SK-N-MC (cell line): ENCODE measurements around the gene GPC6.
"Not testable (repeated sequence)": the region's sequence is repeated elsewhere in the genome, so short reads cannot be mapped to it uniquely, and the experiment has no call there.

ENCODE experiments used
- DNase-seq: peaks from one replicate; pipeline ENCODE4 v3.0.0-alpha.2; 2011; ENCODE audit warnings: low read depth, low spot score
- H3K27ac ChIP-seq: fragments of 200-600 bp; sonication (generic); 2 replicates; pipeline ENCODE4 v1.5.1; 2016; ENCODE audit warnings: mixed run types
- H3K36me3 ChIP-seq: fragments of 200-600 bp; sonication (generic); 2 replicates; pipeline ENCODE4 v1.6.1; 2017; ENCODE audit warnings: antibody characterized with exemption, low read length, mixed read lengths; ENCODE audit not compliant: insufficient read depth
- H3K4me3 ChIP-seq: fragments of 200-600 bp; sonication (generic); 2 replicates; pipeline ENCODE4 v1.5.1; 2016
- H3K9ac ChIP-seq: fragments of 200-600 bp; sonication (generic); 2 replicates; pipeline ENCODE4 v1.8.0; 2017; ENCODE audit warnings: mixed run types, mixed read lengths; ENCODE audit not compliant: insufficient read length
- H3K9me3 ChIP-seq: fragments of 200-600 bp; sonication (generic); 2 replicates; pipeline ENCODE4 v1.6.1; 2017; ENCODE audit warnings: low read depth, mild to moderate bottlenecking, antibody characterized with exemption, low read length, moderate library complexity, mixed read lengths
- EZH2 ChIP-seq: fragments of 200-600 bp; sonication (generic); IDR thresholded peaks from one replicate; pipeline ENCODE4 v1.6.1; 2017; ENCODE audit warnings: antibody characterized with exemption
- FOXP2 ChIP-seq: optimal IDR thresholded peaks from 2 replicates; pipeline ENCODE3; 2011; ENCODE audit warnings: mild to moderate bottlenecking, moderate library complexity; ENCODE audit not compliant: insufficient read depth; ENCODE audit errors: extremely low read length, control extremely low read depth
- POLR2AphosphoS5 ChIP-seq: IDR thresholded peaks from 2 replicates; pipeline ENCODE4 v1.6.1; 2012; ENCODE audit warnings: mild to moderate bottlenecking, low read depth, low read length, borderline replicate concordance

The GPC6 gene

GRCh38 chr13:94199135-94199534 is 972.5 kb downstream of the GPC6 start:
- H3K9me3 ChIP-seq, result no peaks in the 10 kb centered on the region
- no peak overlapping the region for H3K9ac ChIP-seq
- peak overlapping the region; percentile 44 for H3K4me3 ChIP-seq
- H3K36me3 ChIP-seq, result no peaks in the 10 kb centered on the region
- TF ChIP-seq POLR2AphosphoS5 (no peak), EZH2 (no peak)
- no peak for DNase-seq
- H3K27ac ChIP-seq, result peak overlapping the region; percentile 70

DNA sequence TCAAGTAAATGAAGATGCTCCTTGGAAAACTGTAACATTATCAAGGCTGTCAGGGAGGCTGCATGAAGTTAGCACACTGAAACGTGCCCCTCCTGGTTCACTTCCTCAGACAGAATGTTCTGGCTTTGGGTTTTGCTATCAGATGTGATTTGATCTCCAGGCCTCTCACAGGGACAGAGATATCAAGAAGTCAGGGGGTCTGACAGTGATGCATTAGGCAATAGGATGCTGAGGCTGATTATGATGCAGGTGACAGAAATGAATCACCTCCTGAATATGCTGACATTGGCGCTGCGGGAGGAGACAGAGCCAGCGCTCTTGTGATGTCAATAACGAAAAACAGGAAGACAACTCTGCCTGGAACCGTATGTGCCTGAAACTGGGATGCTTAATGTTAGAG is 974.4 kb downstream of the GPC6 start:
- no peak for TF ChIP-seq EZH2
- no peak for TF ChIP-seq FOXP2
- no peak for TF ChIP-seq POLR2AphosphoS5
- Histone ChIP-seq H3K4me3 (no peak overlapping the region), H3K9me3 (no peaks in the 10 kb centered on the region), H3K27ac (no peak overlapping the region), H3K9ac (no peak overlapping the region), H3K36me3 (no peaks in the 10 kb centered on the region)
- DNase-seq, result no peak

- H3K4me3 ChIP-seq, result no peak overlapping the region
- no peak overlapping the region for H3K27ac ChIP-seq
- TF ChIP-seq EZH2 (no peak), POLR2AphosphoS5 (no peak), FOXP2 (no peak)
- no peaks in the 10 kb centered on the region for H3K36me3 ChIP-seq
- no peak for DNase-seq
- no peak overlapping the region for H3K9ac ChIP-seq
- H3K9me3 ChIP-seq, result no peaks in the 10 kb centered on the region
Measured at GRCh38 chr13:94204163-94204562, 977.6 kb downstream of the GPC6 start.

DNA sequence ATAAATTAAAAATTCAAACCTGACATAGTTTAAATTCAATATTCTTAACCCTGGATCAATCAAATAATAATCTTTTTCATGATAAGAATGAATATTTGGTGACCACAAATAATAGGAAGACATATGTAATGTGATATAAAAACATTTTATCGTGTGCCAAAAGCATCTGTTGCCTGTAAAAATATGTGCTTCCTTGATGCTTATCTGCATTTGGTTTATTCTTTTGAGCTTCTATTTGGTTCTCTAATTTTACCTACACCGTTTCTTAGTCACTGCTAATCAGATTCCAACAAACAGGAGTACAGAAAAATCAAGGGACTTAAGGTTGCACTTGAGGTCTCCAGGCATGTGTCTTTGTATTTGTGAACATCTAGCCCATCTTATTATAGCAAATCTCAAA is 978.3 kb downstream of the GPC6 start:
- no peak overlapping the region for H3K9ac ChIP-seq
- H3K27ac ChIP-seq, result no peak overlapping the region
- TF ChIP-seq FOXP2, result no peak
- no peak for TF ChIP-seq EZH2
- no peak for TF ChIP-seq POLR2AphosphoS5
- H3K36me3 ChIP-seq, result no peaks in the 10 kb centered on the region
- H3K9me3 ChIP-seq, result no peaks in the 10 kb centered on the region
- H3K4me3 ChIP-seq, result no peak overlapping the region
- no peak for DNase-seq

DNA sequence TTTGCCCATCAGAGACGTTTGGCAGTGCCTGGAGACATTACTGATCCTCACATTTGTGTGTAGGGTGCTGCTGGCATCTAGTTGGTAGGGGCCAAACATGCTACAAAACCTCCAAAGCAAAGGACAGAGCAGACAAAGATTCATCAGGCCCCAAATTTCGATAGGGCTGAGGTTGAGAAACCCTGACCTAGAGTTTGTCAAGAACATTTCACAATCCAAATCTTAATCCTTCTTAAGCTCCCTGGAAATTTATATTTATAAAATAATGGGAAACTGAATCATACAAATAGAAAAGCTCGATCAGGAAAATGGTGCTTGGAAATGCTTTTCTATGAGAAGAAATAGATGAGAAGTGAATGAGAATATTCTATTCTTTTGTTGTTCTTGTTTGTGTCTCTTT is 979.3 kb downstream of the GPC6 start:
- no peaks in the 10 kb centered on the region for H3K36me3 ChIP-seq
- H3K9me3 ChIP-seq, result no peaks in the 10 kb centered on the region
- H3K4me3 ChIP-seq, result no peak overlapping the region
- TF ChIP-seq FOXP2, result no peak
- TF ChIP-seq POLR2AphosphoS5, result no peak
- no peak for TF ChIP-seq EZH2
- H3K27ac ChIP-seq, result no peak overlapping the region
- no peak for DNase-seq
- no peak overlapping the region for H3K9ac ChIP-seq

DNA sequence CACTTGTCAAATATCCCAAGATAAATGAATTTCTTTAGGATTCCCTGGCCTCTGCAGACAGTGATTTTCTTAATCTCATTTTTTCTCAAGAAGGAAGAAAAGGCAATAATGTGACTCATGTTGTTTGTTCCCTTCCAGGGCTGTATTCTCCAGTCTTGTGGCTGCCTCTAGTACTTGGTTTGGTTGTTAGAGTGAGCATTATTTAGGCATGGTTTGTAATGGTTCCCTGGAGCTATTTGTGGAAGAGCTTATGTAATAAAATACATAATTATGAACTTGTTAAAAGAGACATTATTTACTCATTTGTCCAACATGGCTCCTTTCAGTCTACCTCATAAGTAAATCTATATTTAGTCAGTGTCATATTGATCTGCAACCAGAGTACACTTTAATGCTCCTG is 982.5 kb downstream of the GPC6 start:
- Histone ChIP-seq H3K9ac (no peak overlapping the region), H3K9me3 (no peaks in the 10 kb centered on the region), H3K27ac (peak overlapping the region; percentile 83), H3K36me3 (no peaks in the 10 kb centered on the region), H3K4me3 (peak overlapping the region; percentile 36)
- no peak for TF ChIP-seq EZH2
- TF ChIP-seq FOXP2, result peak; percentile 10
- TF ChIP-seq POLR2AphosphoS5, result peak; percentile 36; the same call in 1 of the 2 replicates
- peak; percentile 93 for DNase-seq

DNA sequence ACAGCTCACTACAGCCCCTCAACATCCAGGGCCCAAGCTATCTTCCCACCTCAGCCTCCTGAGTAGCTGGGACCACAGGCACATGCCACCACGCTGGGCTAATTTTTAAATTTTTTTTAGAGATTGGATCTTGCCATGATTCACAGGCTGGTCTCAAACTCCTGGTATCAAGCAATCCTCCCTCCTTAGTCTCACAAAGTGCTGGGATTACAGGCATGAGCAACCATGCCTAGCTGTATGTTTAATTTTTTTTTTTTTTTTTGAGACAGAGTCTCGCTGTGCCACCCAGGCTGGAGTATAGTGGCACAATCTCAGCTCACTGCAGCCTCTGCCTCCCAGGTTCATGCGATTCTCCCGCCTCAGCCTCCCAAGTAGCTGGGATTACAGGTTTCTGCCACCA is 983.3 kb downstream of the GPC6 start:
- H3K9ac ChIP-seq, H3K4me3 ChIP-seq, H3K36me3 ChIP-seq, H3K9me3 ChIP-seq, DNase-seq: not testable (repeated sequence)
- peak overlapping the region; percentile 83; the same call in 1 of the 2 replicates for H3K27ac ChIP-seq

DNA sequence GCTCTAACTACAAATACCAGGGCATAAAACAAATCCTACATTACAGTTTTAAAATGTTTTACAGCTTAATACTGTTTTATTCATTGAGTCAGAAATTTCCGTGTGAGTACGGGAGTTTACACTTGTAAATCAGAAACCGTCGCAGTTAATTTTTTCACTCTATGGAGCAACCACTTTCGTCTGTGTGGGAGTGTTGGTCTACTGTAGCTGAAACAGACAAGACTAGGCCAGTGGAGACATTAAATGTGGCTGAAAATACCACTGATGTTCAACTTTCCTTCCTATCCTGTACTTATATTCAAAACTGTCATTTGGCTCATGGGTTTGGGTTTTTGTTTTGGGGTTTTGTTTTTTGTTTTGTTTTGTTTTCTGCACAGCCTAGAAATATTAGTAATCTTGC is 984.2 kb downstream of the GPC6 start:
- Histone ChIP-seq H3K9me3 (no peaks in the 10 kb centered on the region), H3K36me3 (no peaks in the 10 kb centered on the region), H3K9ac (peak overlapping the region; percentile 46), H3K27ac (peak overlapping the region; percentile 72), H3K4me3 (peak overlapping the region; percentile 34; the same call in 1 of the 2 replicates)
- DNase-seq, result no peak
- TF ChIP-seq EZH2 (no peak), FOXP2 (no peak), POLR2AphosphoS5 (no peak)

DNA sequence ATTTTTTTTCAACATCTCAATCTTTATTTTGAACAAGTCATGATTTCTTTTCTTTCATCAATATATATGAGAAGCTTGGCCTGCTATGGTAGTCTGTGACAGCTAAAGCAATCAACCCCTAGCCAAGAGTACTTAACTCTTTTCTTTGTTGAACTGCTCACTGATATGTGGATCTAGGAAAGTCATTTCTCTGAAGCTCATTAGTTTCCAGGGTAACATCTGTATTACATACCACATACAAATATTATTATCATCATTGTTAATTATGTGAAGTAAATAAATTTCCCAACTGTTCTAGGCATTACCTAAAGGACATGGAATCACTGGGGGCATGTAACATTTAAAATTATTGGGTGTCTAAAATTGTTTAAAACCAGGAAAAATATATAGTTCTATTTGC is 985.6 kb downstream of the GPC6 start:
- H3K27ac ChIP-seq, result no peak overlapping the region
- H3K36me3 ChIP-seq, result no peaks in the 10 kb centered on the region
- DNase-seq, result no peak
- H3K9ac ChIP-seq, result no peak overlapping the region
- no peak for TF ChIP-seq EZH2
- no peaks in the 10 kb centered on the region for H3K9me3 ChIP-seq
- H3K4me3 ChIP-seq, result no peak overlapping the region

DNA sequence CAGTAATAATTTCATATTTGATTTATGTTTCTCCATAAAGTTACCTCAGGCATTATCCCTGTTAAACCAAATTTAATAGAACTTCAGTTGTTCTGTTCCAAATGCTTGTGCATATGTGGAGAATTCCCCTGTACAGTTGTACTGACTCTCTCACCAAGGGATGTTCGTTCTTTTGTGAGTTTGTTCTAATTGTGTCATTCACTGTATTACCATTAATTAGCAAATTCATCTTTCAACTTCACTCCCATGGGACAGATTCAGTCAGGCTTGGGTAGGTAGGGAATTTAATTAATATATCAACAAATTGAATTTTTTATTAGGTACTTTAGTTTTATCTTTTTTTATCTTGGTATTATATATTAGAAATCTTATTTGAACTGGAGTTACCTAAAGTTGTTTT is 987.5 kb downstream of the GPC6 start:
- Histone ChIP-seq H3K4me3 (no peak overlapping the region), H3K36me3 (no peaks in the 10 kb centered on the region), H3K9ac (no peak overlapping the region), H3K9me3 (no peaks in the 10 kb centered on the region), H3K27ac (no peak overlapping the region)
- TF ChIP-seq EZH2 (no peak), FOXP2 (no peak), POLR2AphosphoS5 (no peak)
- DNase-seq, result no peak
